SK-N-SH (cell line): ENCODE data around the gene APLP2. TPM values are rescaled to one million over a fixed set of nuclear protein-coding genes. Genes with fewer than 3 reads are reported as not detected.
"Not testable (repeated sequence)": the region's sequence is repeated elsewhere in the genome, so short reads cannot be mapped to it uniquely, and the experiment has no call there.

ENCODE experiments used
- CTCF ChIA-PET: fragments of 300-600, 350-600 bp; formaldehyde crosslinking; extraction: SDS; loops from one replicate; lab custom pipeline; 2021; lab: Yijun Ruan, JAX
- POLR2A ChIA-PET: fragments of 350-600 bp; sonication (Branson Sonifier 250); formaldehyde crosslinking; extraction: SDS; loops from one replicate; lab custom pipeline; 2020; ENCODE audit warnings: antibody characterized with exemption, inconsistent platforms; lab: Yijun Ruan, JAX
- DNase-seq: peaks from one replicate; pipeline ENCODE4 v3.0.0; 2012
- H2AFZ ChIP-seq: fragments of 200-600 bp; sonication (generic); 2 replicates; pipeline ENCODE4 v1.8.1; 2016; ENCODE audit warnings: antibody characterized with exemption, mild to moderate bottlenecking, low read depth
- H3F3A ChIP-seq: fragments of 200-600 bp; sonication (generic); replicated peaks from 2 replicates; pipeline ENCODE3; 2016; ENCODE audit warnings: antibody characterized with exemption, mild to moderate bottlenecking; ENCODE audit not compliant: insufficient read depth
- H3K27ac ChIP-seq, 2 experiments: fragments of 200-500 bp in 1 of 2; fragments of 200-600 bp in 1 of 2; sonication (Bioruptor generic) in 1 of 2; sonication (generic), shearing (Covaris generic) in 1 of 2; 2 replicates each; pipeline versions ENCODE4 v1.5.1 to v1.6.1; 2014 to 2016; ENCODE audit warnings: low read depth in 2 of 2, inconsistent platforms in 1 of 2, low read length in 1 of 2, mild to moderate bottlenecking in 1 of 2, mixed read lengths in 1 of 2
- H3K27me3 ChIP-seq: fragments of 200-600 bp; sonication (generic), shearing (Covaris generic); 2 replicates; pipeline ENCODE4 v1.6.1; 2016; ENCODE audit warnings: mixed run types; ENCODE audit not compliant: insufficient read depth
- H3K36me3 ChIP-seq, 2 experiments: fragments of 200-500 bp in 1 of 2; fragments of 200-600 bp in 1 of 2; sonication (Bioruptor generic) in 1 of 2; sonication (generic) in 1 of 2; replicated peaks in 1 of 2; 2 replicates each; pipeline versions ENCODE3 to v1.5.1; 2014 to 2016; ENCODE audit warnings: low read length in 1 of 2, mild to moderate bottlenecking in 1 of 2; ENCODE audit not compliant: insufficient read depth in 2 of 2, control insufficient read depth in 1 of 2
- H3K4me1 ChIP-seq, 2 experiments: fragments of 200-500 bp in 1 of 2; fragments of 200-600 bp in 1 of 2; sonication (Bioruptor generic) in 1 of 2; sonication (generic), shearing (Covaris generic) in 1 of 2; 2 replicates each; pipeline versions ENCODE4 v1.5.1 to v1.6.1; 2014 to 2016; ENCODE audit warnings: low read depth in 1 of 2, low read length in 1 of 2, mixed run types in 1 of 2; ENCODE audit not compliant: insufficient read depth in 2 of 2, control insufficient read depth in 1 of 2
- H3K4me2 ChIP-seq: fragments of 200-600 bp; sonication (generic), shearing (Covaris generic); 2 replicates; pipeline ENCODE4 v1.6.1; 2017; ENCODE audit warnings: mixed run types
- H3K4me3 ChIP-seq, 2 experiments: fragments of 200-500 bp in 1 of 2; fragments of 200-600 bp in 1 of 2; sonication (Bioruptor generic) in 1 of 2; sonication (generic), shearing (Covaris generic) in 1 of 2; 2 replicates each; pipeline versions ENCODE4 v1.5.1 to v1.8.1; 2014 to 2016; ENCODE audit warnings: low read depth in 2 of 2, inconsistent platforms in 1 of 2, low read length in 1 of 2, mild to moderate bottlenecking in 1 of 2, mixed read lengths in 1 of 2, moderate library complexity in 1 of 2
- H3K79me2 ChIP-seq: fragments of 200-600 bp; sonication (generic); 2 replicates; pipeline ENCODE4 v1.8.1; 2017; ENCODE audit warnings: mild to moderate bottlenecking; ENCODE audit not compliant: insufficient read depth
- H3K9ac ChIP-seq: fragments of 200-600 bp; sonication (generic); 2 replicates; pipeline ENCODE4 v1.6.1; 2017; ENCODE audit warnings: mixed run types
- H3K9me2 ChIP-seq: fragments of 200-600 bp; sonication (generic); 2 replicates; pipeline ENCODE4 v1.6.1; 2017; ENCODE audit warnings: mixed run types
- H3K9me3 ChIP-seq: fragments of 200-600 bp; sonication (generic); 2 replicates; pipeline ENCODE4 v1.6.1; 2017; ENCODE audit warnings: mixed run types, mild to moderate bottlenecking, moderate library complexity
- H4K20me1 ChIP-seq: fragments of 200-600 bp; sonication (generic); 2 replicates; pipeline ENCODE4 v1.6.1; 2017; ENCODE audit warnings: mild to moderate bottlenecking, mixed run types; ENCODE audit not compliant: insufficient read depth
- CHD2 ChIP-seq: fragments of 150-350 bp; IDR thresholded peaks from 2 replicates; pipeline ENCODE4 v1.6.1; 2018; ENCODE audit warnings: low read length; ENCODE audit not compliant: partially characterized antibody
- ELF1 ChIP-seq: IDR thresholded peaks from 2 replicates; pipeline ENCODE4 v1.4.0; 2012
- EP300 ChIP-seq, 2 experiments: IDR thresholded peaks; 2 replicates each; pipeline versions ENCODE4 v1.4.0 to v1.6.1; 2012; ENCODE audit warnings: borderline replicate concordance in 1 of 2, low read depth in 1 of 2, low read length in 1 of 2
- GABPA ChIP-seq: IDR thresholded peaks from 2 replicates; pipeline ENCODE4 v1.4.0; 2012; ENCODE audit warnings: low read depth, mild to moderate bottlenecking
- GATA2 ChIP-seq: sonication (generic); formaldehyde crosslinking; IDR thresholded peaks from 2 replicates; pipeline ENCODE4 v1.5.0; 2020; ENCODE audit warnings: mild to moderate bottlenecking, missing genetic modification reagents
- IRF3 ChIP-seq: fragments of 150-350 bp; IDR thresholded peaks from 2 replicates; pipeline ENCODE4 v1.6.1; 2016; ENCODE audit warnings: mild to moderate bottlenecking, low read depth, low read length
- JUND ChIP-seq: IDR thresholded peaks from 2 replicates; pipeline ENCODE4 v1.4.0; 2012
- MXI1 ChIP-seq: IDR thresholded peaks from 2 replicates; pipeline ENCODE4 v1.6.1; 2012; ENCODE audit warnings: mild to moderate bottlenecking, low read depth, low read length, improper control_type of control experiment
- NRF1 ChIP-seq: IDR thresholded peaks from 2 replicates; pipeline ENCODE4 v1.6.1; 2012; ENCODE audit warnings: low read depth, mild to moderate bottlenecking, low read length
- RAD21 ChIP-seq: IDR thresholded peaks from 2 replicates; pipeline ENCODE4 v1.6.1; 2012; ENCODE audit warnings: mild to moderate bottlenecking, low read length
- RCOR1 ChIP-seq: fragments of 150-350 bp; IDR thresholded peaks from 2 replicates; pipeline ENCODE4 v1.6.1; 2017; ENCODE audit warnings: antibody characterized with exemption, low read length
- RXRA ChIP-seq: IDR thresholded peaks from 2 replicates; pipeline ENCODE4 v1.4.0; 2012; ENCODE audit warnings: low read depth, mild to moderate bottlenecking, borderline replicate concordance
- SIN3A ChIP-seq: IDR thresholded peaks from 2 replicates; pipeline ENCODE4 v1.6.1; 2012; ENCODE audit warnings: low read depth, mild to moderate bottlenecking, low read length, moderate library complexity, borderline replicate concordance
- TCF12 ChIP-seq: IDR thresholded peaks from 2 replicates; pipeline ENCODE4 v1.4.0; 2012
- USF1 ChIP-seq: IDR thresholded peaks from 2 replicates; pipeline ENCODE4 v1.4.0; 2012; ENCODE audit warnings: low read depth, borderline replicate concordance
- USF2 ChIP-seq: fragments of 150-350 bp; IDR thresholded peaks from 2 replicates; pipeline ENCODE4 v1.6.1; 2017; ENCODE audit warnings: antibody characterized with exemption, low read length, low read depth, borderline replicate concordance
- YY1 ChIP-seq: IDR thresholded peaks from 2 replicates; pipeline ENCODE4 v1.4.0; 2012; ENCODE audit warnings: low read depth, mild to moderate bottlenecking
- ZBTB33 ChIP-seq: IDR thresholded peaks from 2 replicates; pipeline ENCODE4 v1.4.0; 2012; ENCODE audit warnings: low read depth, borderline replicate concordance
- WGBS: methylation state at CpG from one replicate; pipeline ENCODE4 v1.1.6; 2017; ENCODE audit warnings: low lambda C conversion rate; 5-methylcytosine and 5-hydroxymethylcytosine counted together
- polyA plus RNA-seq, 3 experiments: library from polyadenylated mRNA; depleted of rRNA; stranded (reverse); fragments of >200 nt; gene quantifications; 2 replicates each; pipeline ENCODE4 v1.2.3, GENCODE V29; 2012
- TF ChIP-seq, protein P1 (sequence below): fragments of 200-600 bp; sonication (generic); IDR thresholded peaks from 2 replicates; pipeline ENCODE4 v1.6.1; 2017; ENCODE audit warnings: antibody characterized with exemption, mild to moderate bottlenecking, moderate library complexity
- TF ChIP-seq, protein P2 (sequence below): IDR thresholded peaks from 2 replicates; pipeline ENCODE4 v1.6.1; 2012; ENCODE audit warnings: mild to moderate bottlenecking, low read depth, low read length, moderate library complexity

The APLP2 gene
- polyA plus RNA-seq, 1 of the 3 experiments (the other 2 are of a cell fraction): 424 TPM

DNA sequence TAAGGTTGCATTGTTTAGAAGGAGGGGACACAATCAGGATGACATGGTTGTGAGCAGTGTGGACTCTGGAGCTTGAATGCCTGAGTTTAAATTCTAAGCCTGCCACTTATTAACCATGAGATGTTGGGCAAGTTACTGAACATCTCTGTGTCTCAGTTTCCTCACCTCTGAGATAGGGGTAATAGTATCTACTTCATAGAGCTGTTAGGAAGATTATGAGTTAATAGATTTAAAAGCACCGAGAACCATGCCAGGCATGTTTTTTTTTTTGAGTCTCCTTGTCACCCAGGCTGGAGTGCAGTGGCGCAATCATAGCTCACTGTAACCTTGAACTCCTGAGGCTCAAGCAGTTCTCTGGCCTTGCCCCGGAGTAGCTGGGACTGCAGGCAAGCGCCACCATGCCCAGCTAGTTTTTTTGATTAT lies 123.2 kb downstream of the APLP2 start:
- no peaks in the 10 kb centered on the region for H3K9me3 ChIP-seq
- H3K9me2 ChIP-seq: no peaks in the 10 kb centered on the region
- no peak overlapping the region for H3K4me2 ChIP-seq
- H3K79me2 ChIP-seq: no peaks in the 10 kb centered on the region
- H3F3A ChIP-seq: no peaks in the 10 kb centered on the region
- no peak for TF ChIP-seq TCF12
- TF ChIP-seq GABPA: no peak
- no peak for TF ChIP-seq GATA2 (CRISPR knock-in tag)
- TF ChIP-seq, protein P1, sequence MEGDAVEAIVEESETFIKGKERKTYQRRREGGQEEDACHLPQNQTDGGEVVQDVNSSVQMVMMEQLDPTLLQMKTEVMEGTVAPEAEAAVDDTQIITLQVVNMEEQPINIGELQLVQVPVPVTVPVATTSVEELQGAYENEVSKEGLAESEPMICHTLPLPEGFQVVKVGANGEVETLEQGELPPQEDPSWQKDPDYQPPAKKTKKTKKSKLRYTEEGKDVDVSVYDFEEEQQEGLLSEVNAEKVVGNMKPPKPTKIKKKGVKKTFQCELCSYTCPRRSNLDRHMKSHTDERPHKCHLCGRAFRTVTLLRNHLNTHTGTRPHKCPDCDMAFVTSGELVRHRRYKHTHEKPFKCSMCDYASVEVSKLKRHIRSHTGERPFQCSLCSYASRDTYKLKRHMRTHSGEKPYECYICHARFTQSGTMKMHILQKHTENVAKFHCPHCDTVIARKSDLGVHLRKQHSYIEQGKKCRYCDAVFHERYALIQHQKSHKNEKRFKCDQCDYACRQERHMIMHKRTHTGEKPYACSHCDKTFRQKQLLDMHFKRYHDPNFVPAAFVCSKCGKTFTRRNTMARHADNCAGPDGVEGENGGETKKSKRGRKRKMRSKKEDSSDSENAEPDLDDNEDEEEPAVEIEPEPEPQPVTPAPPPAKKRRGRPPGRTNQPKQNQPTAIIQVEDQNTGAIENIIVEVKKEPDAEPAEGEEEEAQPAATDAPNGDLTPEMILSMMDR: no peak
- no peak for TF ChIP-seq USF2
- no peak for TF ChIP-seq RXRA
- no peak for TF ChIP-seq MXI1
- no peak for TF ChIP-seq YY1
- no peak for TF ChIP-seq RCOR1
- TF ChIP-seq SIN3A: no peak
- no peak for TF ChIP-seq RAD21
- TF ChIP-seq, protein P2, sequence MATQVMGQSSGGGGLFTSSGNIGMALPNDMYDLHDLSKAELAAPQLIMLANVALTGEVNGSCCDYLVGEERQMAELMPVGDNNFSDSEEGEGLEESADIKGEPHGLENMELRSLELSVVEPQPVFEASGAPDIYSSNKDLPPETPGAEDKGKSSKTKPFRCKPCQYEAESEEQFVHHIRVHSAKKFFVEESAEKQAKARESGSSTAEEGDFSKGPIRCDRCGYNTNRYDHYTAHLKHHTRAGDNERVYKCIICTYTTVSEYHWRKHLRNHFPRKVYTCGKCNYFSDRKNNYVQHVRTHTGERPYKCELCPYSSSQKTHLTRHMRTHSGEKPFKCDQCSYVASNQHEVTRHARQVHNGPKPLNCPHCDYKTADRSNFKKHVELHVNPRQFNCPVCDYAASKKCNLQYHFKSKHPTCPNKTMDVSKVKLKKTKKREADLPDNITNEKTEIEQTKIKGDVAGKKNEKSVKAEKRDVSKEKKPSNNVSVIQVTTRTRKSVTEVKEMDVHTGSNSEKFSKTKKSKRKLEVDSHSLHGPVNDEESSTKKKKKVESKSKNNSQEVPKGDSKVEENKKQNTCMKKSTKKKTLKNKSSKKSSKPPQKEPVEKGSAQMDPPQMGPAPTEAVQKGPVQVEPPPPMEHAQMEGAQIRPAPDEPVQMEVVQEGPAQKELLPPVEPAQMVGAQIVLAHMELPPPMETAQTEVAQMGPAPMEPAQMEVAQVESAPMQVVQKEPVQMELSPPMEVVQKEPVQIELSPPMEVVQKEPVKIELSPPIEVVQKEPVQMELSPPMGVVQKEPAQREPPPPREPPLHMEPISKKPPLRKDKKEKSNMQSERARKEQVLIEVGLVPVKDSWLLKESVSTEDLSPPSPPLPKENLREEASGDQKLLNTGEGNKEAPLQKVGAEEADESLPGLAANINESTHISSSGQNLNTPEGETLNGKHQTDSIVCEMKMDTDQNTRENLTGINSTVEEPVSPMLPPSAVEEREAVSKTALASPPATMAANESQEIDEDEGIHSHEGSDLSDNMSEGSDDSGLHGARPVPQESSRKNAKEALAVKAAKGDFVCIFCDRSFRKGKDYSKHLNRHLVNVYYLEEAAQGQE: no peak
- no peak for TF ChIP-seq JUND
- no peak for TF ChIP-seq ZBTB33
- no peak for TF ChIP-seq CHD2
- no peak for TF ChIP-seq IRF3
- TF ChIP-seq EP300 (IDR thresholded peaks at IDR 0.05; ENCODE audit: borderline replicate concordance in 1 of 2, low read depth in 1 of 2, low read length in 1 of 2): no peak
- no peak for TF ChIP-seq USF1
- TF ChIP-seq NRF1: no peak
- no peak for TF ChIP-seq ELF1
- no peaks in the 10 kb centered on the region; the same call in 1 of the 2 replicates for H3K27me3 ChIP-seq
- H3K36me3 ChIP-seq: no peaks in the 10 kb centered on the region
- ChIA-PET POLR2A (no interaction called here), CTCF (no interaction called here)
- no peak overlapping the region for H2AFZ ChIP-seq
- no peaks in the 10 kb centered on the region for H4K20me1 ChIP-seq
- H3K9ac ChIP-seq: no peak overlapping the region
- WGBS: 75% methylated on average over 3 of the region's 4 CpGs
- DNase-seq: no peak
- H3K27ac ChIP-seq: no peak overlapping the region
- no peaks in the 10 kb centered on the region for H3K4me1 ChIP-seq
- no peak overlapping the region for H3K4me3 ChIP-seq

- H4K20me1 ChIP-seq, CTCF ChIA-PET, H3K36me3 ChIP-seq, POLR2A ChIA-PET, H3K4me2 ChIP-seq, H2AFZ ChIP-seq, H3K4me3 ChIP-seq, H3K27ac ChIP-seq, H3F3A ChIP-seq, DNase-seq, H3K27me3 ChIP-seq, H3K4me1 ChIP-seq, H3K9me2 ChIP-seq, H3K79me2 ChIP-seq, H3K9ac ChIP-seq, H3K9me3 ChIP-seq: not testable (repeated sequence)
- 87% methylated on average over 10 of the region's 14 CpGs for WGBS
Measured at GRCh38 chr11:130193551-130193950, 123.9 kb downstream of the APLP2 start.
